Measurements from ENCODE around the gene NXN.

GRCh38 chr17:869086-869485 is 110.5 kb downstream of the NXN start:
- no peak for TF ChIP-seq CTCF (IDR thresholded peaks at IDR 0.05; ENCODE audit: insufficient read depth, low read length)
- no peak for TF ChIP-seq SPI1 (IDR thresholded peaks at IDR 0.05; ENCODE audit: borderline replicate concordance, low read depth)
- TF ChIP-seq REST (IDR thresholded peaks at IDR 0.05; ENCODE audit: insufficient replicate concordance, low read depth), result no peak
- no peak for TF ChIP-seq GABPA (IDR thresholded peaks at IDR 0.05; ENCODE audit: low read depth)
- TF ChIP-seq POLR2AphosphoS5 (IDR thresholded peaks at IDR 0.05; ENCODE audit: low read depth), result no peak

All from HL-60 (cell line).